OCI-LY7 (cell line): ENCODE results near the gene EPO.

Source experiments
- CTCF ChIP-seq: fragments of 200-600 bp; sonication (generic); conservative IDR thresholded peaks from 2 replicates; pipeline ENCODE4 v1.5.1; 2014; ENCODE audit warnings: mild to moderate bottlenecking, antibody characterized with exemption, low read length, moderate library complexity, mixed read lengths
- EZH2phosphoT487 ChIP-seq: fragments of 200-600 bp; sonication (generic); IDR thresholded peaks from 2 replicates; pipeline ENCODE4 v1.6.1; 2018; ENCODE audit warnings: low read depth, borderline replicate concordance, mild to moderate bottlenecking, mixed run types, antibody characterized with exemption, low read length, moderate library complexity, mixed read lengths

GRCh38 chr7:100720279-100720670 is at the start of gene EPO:
- TF ChIP-seq CTCF (no peak), EZH2phosphoT487 (no peak)
